HG03457 (cell line): ENCODE data around the gene ANAPC1.
"Not testable (repeated sequence)": the region's sequence is repeated elsewhere in the genome, so short reads cannot be mapped to it uniquely, and the experiment has no call there.

ENCODE experiments used
- ATAC-seq: cut with Tn5 transposase; IDR thresholded peaks from one replicate; pipeline ENCODE4 v1.9.1; 2021; ENCODE audit warnings: moderate number of reproducible peaks; ENCODE audit not compliant: unreplicated experiment

ANAPC1 gene

GRCh38 chr2:111830479-111830878, 53.5 kb downstream of the ANAPC1 start:
- ATAC-seq: peak; percentile 73

- not testable (repeated sequence) for ATAC-seq
Observed at GRCh38 chr2:111828217-111828766, 55.7 kb downstream of the ANAPC1 start.

- not testable (repeated sequence) for ATAC-seq
Observed at GRCh38 chr2:111812970-111813622, 70.9 kb downstream of the ANAPC1 start.

GRCh38 chr2:111790633-111791032, 93.4 kb downstream of the ANAPC1 start:
- not testable (repeated sequence) for ATAC-seq

- ATAC-seq: not testable (repeated sequence)
Observed at GRCh38 chr2:111784081-111784480, 99.9 kb downstream of the ANAPC1 start.

- ATAC-seq: not testable (repeated sequence)
Observed at GRCh38 chr2:111782195-111782594, 101.8 kb downstream of the ANAPC1 start.

GRCh38 chr2:111781443-111782094, 102.4 kb downstream of the ANAPC1 start:
- ATAC-seq: not testable (repeated sequence)

- ATAC-seq: not testable (repeated sequence)
Observed at GRCh38 chr2:111777155-111777554, 106.8 kb downstream of the ANAPC1 start.

- ATAC-seq: not testable (repeated sequence)
Observed at GRCh38 chr2:111776296-111776695, 107.7 kb downstream of the ANAPC1 start.

GRCh38 chr2:111772180-111772579, 111.8 kb downstream of the ANAPC1 start:
- ATAC-seq: not testable (repeated sequence)

- ATAC-seq: not testable (repeated sequence)
Observed at GRCh38 chr2:111770916-111771658, 112.9 kb downstream of the ANAPC1 start.

GRCh38 chr2:111768266-111769190, 115.5 kb downstream of the ANAPC1 start:
- not testable (repeated sequence) for ATAC-seq

GRCh38 chr2:111767087-111767486, 116.9 kb downstream of the ANAPC1 start:
- ATAC-seq: not testable (repeated sequence)

GRCh38 chr2:111766295-111766694, 117.7 kb downstream of the ANAPC1 start:
- not testable (repeated sequence) for ATAC-seq

- not testable (repeated sequence) for ATAC-seq
Observed at GRCh38 chr2:111764151-111764550, 119.8 kb downstream of the ANAPC1 start.

- not testable (repeated sequence) for ATAC-seq
Observed at GRCh38 chr2:111760697-111761284, 123.2 kb downstream of the ANAPC1 start.

GRCh38 chr2:111752533-111752932, 131.5 kb downstream of the ANAPC1 start:
- not testable (repeated sequence) for ATAC-seq

- not testable (repeated sequence) for ATAC-seq
Observed at GRCh38 chr2:111750641-111751040, 133.4 kb downstream of the ANAPC1 start.

- ATAC-seq: not testable (repeated sequence)
Observed at GRCh38 chr2:111748429-111748828, 135.6 kb downstream of the ANAPC1 start.
